Activated CD4-positive, alpha-beta memory T cell treated with anti-CD3 and anti-CD28 coated beads, Interleukin-2, amount 10 ng/mL, durations not matched to agents 7 days and 5 days (primary cell): Measurements from ENCODE around the gene CTCFL. TPM values are rescaled to one million over a fixed set of nuclear protein-coding genes. Genes with fewer than 3 reads are reported as not detected.

ENCODE experiments used
- CTCF ChIA-PET: fragments of 350-600 bp; sonication (Branson Sonifier 250); formaldehyde crosslinking; loops from one replicate; lab custom pipeline; 2021; ENCODE audit warnings: antibody characterized with exemption, inconsistent platforms; lab: Charles Lee
- POLR2A ChIA-PET: fragments of 350-600 bp; sonication (Branson Sonifier 250); formaldehyde crosslinking; loops from one replicate; lab custom pipeline; 2021; ENCODE audit warnings: antibody characterized with exemption; lab: Charles Lee
- DNase-seq: peaks from one replicate; pipeline ENCODE4 v3.0.0-alpha.2; 2020
- H3K27ac Mint-ChIP-seq: one replicate; pipeline ENCODE4 v1.8.0; 2021; ENCODE audit warnings: mild to moderate bottlenecking, mixed read lengths
- H3K27me3 Mint-ChIP-seq: one replicate; pipeline ENCODE4 v1.8.0; 2021; ENCODE audit warnings: mixed read lengths
- H3K36me3 Mint-ChIP-seq: one replicate; pipeline ENCODE4 v1.8.0; 2021; ENCODE audit warnings: low read depth, mixed read lengths
- H3K4me1 Mint-ChIP-seq: one replicate; pipeline ENCODE4 v1.8.0; 2021; ENCODE audit warnings: mixed read lengths
- H3K4me3 Mint-ChIP-seq: one replicate; pipeline ENCODE4 v1.8.0; 2021; ENCODE audit warnings: mild to moderate bottlenecking, mixed read lengths
- H3K9me3 Mint-ChIP-seq: one replicate; pipeline ENCODE4 v1.8.0; 2021; ENCODE audit warnings: mixed read lengths
- total RNA-seq, 2 experiments: library from RNA; stranded (reverse); gene quantifications; one replicate each; pipeline ENCODE4 v1.2.3, GENCODE V29; 2021

The CTCFL gene
- total RNA-seq, 2 experiments from 2014 or later: not detected

DNA sequence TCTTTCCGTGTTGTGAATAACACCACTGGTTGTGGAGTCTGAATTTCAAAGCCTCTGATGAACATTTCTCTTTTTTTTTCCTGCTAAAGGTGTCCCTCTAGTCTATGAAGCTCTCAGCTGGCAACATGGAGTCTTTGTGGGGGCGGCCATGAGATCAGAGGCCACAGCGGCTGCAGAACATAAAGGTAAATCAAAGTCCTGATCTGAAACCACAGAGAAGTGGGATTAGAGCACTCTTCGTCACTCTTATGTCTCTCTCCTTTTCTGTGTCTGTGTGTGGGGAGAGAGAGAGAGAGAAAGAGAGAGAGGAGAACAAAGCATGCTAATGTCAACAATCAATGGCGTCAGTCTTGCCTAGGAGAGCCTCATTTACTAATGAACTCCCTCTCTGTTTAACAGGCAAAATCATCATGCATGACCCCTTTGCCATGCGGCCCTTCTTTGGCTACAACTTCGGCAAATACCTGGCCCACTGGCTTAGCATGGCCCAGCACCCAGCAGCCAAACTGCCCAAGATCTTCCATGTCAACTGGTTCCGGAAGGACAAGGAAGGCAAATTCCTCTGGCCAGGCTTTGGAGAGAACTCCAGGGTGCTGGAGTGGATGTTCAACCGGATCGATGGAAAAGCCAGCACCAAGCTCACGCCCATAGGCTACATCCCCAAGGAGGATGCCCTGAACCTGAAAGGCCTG, 40.2 kb upstream of the CTCFL start:
- peaks cover 10% of the 10 kb centered on the region for H3K27me3 Mint-ChIP-seq
- DNase-seq: no peak
- no peaks in the 10 kb centered on the region for H3K4me1 Mint-ChIP-seq
- no peaks in the 10 kb centered on the region for H3K9me3 Mint-ChIP-seq
- POLR2A ChIA-PET: no interaction called here
- no peaks in the 10 kb centered on the region for H3K36me3 Mint-ChIP-seq
- CTCF ChIA-PET: no interaction called here
- H3K4me3 Mint-ChIP-seq: no peak overlapping the region
- H3K27ac Mint-ChIP-seq: no peak overlapping the region

DNA sequence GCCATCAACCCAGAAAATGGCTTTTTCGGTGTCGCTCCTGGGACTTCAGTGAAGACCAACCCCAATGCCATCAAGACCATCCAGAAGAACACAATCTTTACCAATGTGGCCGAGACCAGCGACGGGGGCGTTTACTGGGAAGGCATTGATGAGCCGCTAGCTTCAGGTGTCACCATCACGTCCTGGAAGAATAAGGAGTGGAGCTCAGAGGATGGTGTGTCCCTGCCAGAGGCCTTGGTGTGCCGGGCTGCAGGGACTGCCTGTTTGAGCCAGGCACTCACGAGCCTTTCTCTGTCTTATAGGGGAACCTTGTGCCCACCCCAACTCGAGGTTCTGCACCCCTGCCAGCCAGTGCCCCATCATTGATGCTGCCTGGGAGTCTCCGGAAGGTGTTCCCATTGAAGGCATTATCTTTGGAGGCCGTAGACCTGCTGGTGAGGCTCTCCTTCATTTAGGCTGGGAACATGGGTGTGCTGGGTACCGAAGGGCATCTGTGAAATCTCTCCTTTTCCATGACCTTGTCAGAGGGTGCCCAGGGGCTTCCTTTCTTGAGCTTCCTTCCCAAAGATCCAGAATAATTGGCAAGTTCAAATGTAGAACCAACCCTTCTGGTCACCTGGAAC, 39.4 kb upstream of the CTCFL start:
- ChIA-PET POLR2A (no interaction called here), CTCF (no interaction called here)
- Mint-ChIP-seq H3K27me3 (peaks cover 11% of the 10 kb centered on the region), H3K4me3 (no peak overlapping the region), H3K27ac (no peak overlapping the region), H3K4me1 (no peaks in the 10 kb centered on the region), H3K9me3 (no peaks in the 10 kb centered on the region), H3K36me3 (no peaks in the 10 kb centered on the region)
- DNase-seq: no peak

DNA sequence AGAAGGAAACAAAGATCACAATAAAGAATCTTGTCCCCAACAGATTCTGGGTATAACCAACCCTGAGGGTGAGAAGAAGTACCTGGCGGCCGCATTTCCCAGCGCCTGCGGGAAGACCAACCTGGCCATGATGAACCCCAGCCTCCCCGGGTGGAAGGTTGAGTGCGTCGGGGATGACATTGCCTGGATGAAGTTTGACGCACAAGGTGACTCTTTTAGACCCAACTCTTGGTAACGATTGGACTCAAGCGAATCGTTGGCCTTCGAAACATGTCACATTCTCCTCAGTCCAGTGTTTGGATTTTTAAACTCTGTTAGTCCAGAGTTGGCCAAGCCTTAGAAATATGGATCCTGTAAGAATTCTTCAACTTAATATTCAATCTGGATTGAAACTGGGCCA, 38.6 kb upstream of the CTCFL start:
- Mint-ChIP-seq H3K27ac (no peak overlapping the region), H3K4me1 (no peaks in the 10 kb centered on the region), H3K4me3 (no peak overlapping the region), H3K27me3 (peaks cover 9% of the 10 kb centered on the region), H3K36me3 (no peaks in the 10 kb centered on the region), H3K9me3 (no peaks in the 10 kb centered on the region)
- DNase-seq: no peak
- POLR2A ChIA-PET: no interaction called here
- CTCF ChIA-PET: no interaction called here

DNA sequence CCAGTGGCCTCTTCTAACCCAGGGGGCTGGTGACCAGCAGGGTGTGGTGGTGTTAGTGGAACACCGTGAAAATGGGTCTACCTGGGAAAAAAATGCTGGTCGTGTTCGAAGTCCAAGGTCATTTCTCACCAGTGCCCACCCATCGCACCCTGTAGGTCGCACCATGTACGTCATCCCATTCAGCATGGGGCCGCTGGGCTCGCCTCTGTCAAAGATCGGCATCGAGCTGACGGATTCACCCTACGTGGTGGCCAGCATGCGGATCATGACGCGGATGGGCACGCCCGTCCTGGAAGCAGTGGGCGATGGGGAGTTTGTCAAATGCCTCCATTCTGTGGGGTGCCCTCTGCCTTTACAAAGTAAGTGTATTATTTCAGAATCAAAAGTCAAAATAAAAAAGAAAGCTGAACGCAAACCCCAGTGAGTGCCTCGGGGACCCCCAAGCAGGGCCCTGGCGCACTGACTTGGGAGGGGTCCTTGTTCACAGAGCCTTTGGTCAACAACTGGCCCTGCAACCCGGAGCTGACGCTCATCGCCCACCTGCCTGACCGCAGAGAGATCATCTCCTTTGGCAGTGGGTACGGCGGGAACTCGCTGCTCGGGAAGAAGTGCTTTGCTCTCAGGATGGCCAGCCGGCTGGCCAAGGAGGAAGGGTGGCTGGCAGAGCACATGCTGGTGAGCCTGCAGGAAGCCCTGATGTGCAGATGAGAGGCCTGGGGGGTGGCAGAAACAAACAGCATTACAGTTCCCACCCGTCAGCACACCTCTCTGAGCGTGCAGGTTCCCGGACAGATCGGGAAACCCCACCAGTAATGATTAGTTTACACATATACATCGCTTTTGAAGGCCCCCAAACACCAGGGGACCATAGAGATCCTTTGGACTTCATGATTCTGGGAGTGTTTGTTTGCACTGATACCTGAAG, 37.9 kb upstream of the CTCFL start:
- ChIA-PET POLR2A (no interaction called here), CTCF (no interaction called here)
- no peaks in the 10 kb centered on the region for H3K9me3 Mint-ChIP-seq
- H3K36me3 Mint-ChIP-seq: no peaks in the 10 kb centered on the region
- no peak overlapping the region for H3K27ac Mint-ChIP-seq
- H3K4me1 Mint-ChIP-seq: no peaks in the 10 kb centered on the region
- H3K27me3 Mint-ChIP-seq: peaks cover 14% of the 10 kb centered on the region
- H3K4me3 Mint-ChIP-seq: no peak overlapping the region
- DNase-seq: no peak

DNA sequence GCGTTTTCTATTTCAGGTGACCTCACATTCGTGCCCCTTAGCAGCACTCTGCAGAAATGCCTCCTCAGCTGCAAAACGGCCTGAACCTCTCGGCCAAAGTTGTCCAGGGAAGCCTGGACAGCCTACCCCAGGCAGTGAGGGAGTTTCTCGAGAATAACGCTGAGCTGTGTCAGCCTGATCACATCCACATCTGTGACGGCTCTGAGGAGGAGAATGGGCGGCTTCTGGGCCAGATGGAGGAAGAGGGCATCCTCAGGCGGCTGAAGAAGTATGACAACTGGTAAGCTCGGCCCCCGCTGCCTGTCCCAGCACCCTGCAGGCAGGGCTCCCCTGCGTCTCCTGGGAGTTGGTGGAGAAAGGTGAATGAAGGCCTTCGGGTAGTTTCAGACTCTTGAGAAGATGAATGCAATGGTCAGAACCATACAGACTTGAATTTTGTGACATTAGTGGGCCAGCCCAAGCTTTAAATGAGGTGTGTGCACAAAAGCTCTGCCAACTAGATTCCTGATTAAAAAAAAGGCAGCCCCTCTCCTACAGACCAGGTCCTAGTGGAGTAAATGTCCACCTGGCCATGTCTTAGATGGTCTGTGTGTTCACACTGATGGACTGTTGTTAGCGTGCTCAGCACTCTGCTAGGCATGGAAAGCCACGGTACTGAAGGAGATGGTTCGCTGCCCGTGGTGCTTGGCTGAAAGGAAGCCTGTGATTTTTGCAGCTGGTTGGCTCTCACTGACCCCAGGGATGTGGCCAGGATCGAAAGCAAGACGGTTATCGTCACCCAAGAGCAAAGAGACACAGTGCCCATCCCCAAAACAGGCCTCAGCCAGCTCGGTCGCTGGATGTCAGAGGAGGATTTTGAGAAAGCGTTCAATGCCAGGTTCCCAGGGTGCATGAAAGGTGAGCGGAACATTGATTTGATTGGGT, 36.7 kb upstream of the CTCFL start:
- CTCF ChIA-PET: no interaction called here
- no peak for DNase-seq

DNA sequence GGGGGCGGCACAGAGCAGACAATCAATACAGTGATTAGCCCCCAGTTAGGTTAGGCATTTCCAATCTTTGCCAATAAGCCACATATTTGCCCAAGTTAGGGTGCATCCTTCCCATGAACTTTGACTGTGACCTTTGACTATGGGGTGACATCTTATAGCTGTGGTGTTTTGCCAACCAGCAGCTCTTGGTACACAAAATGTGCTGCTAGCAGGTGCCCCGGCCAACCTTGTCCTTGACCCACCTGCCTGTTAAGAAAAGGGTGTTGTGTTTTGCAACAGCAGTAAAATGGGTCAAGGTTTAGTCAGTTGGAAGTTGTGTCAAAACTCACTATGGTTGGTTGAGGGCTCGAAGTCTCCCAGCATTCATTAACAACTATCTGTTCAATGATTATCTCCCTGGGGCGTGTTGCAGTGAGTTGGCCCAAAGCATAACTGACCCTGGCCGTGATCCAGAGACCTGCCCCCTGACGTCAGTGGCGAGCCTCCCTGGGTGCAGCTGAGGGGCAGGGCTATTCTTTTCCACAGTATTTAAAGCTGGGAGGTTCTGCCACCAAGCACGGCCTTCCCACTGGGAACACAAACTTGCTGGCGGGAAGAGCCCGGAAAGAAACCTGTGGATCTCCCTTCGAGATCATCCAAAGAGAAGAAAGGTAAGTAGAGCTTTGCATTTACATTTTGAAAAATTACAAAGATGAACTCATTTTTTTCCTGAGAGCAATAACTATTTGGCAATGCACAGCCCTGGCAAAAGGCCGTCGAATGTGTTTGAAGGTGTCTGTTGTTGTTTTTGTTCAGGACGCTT, 35.8 kb upstream of the CTCFL start, which contains the start of gene PCK1:
PCK1 (plus strand) TSS at position 557 of the 802 bp plus-strand sequence. CDS start 302 bp downstream, outside the sequence.
- ChIA-PET CTCF (no interaction called here), POLR2A (no interaction called here)

More for the DNA sequence above, 36.7 kb upstream of the CTCFL start:
- H3K27me3 Mint-ChIP-seq: peaks cover 19% of the 10 kb centered on the region
- no peak overlapping the region for H3K4me3 Mint-ChIP-seq
- H3K36me3 Mint-ChIP-seq: no peaks in the 10 kb centered on the region
- POLR2A ChIA-PET: no interaction called here
- no peaks in the 10 kb centered on the region for H3K9me3 Mint-ChIP-seq
- H3K4me1 Mint-ChIP-seq: no peaks in the 10 kb centered on the region
- H3K27ac Mint-ChIP-seq: no peak overlapping the region

DNA sequence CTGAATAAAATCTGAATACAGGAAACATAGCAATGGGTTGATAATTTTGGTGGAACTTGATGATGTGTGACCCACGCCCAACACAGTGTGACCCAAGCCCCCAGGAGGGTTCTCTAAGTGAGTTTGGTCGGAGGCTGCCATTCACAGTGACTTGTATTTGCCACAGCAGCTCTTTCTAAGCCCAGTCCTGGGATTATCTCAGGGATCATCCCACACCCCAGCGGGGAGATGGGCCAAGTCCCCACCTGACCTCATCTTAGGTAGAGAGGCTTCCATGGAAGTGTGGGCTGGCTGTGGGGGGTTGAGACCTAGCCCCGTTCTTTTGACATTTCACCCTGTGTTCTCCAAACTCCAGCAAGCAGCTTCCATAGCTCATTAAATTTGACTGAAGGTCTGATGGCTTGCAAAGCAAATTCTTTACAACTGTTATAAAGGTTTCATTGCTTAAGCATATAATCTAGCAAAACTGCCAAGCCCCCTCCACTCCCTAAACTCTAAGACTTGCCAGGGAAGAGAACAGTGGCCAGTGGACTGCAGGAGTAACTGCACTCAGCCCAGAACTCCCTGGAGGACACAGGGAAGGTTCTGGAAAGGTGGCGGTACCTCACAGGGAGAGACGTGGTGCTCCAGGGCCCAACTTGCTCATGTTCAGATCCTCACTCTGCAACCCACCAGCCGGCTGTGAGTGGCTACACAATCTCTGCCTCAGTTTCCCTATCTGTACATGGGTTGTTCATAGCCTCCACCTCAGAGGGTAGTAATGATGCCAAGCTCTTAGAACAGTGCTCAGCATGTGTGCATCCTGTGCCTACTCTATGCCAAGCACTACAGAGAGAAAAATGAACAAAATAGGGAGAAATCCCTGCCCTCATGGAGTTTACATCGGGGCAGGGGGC, 35.0 kb upstream of the CTCFL start:
- DNase-seq: no peak
- ChIA-PET POLR2A (no interaction called here), CTCF (no interaction called here)
- no peaks in the 10 kb centered on the region for H3K36me3 Mint-ChIP-seq
- H3K9me3 Mint-ChIP-seq: no peaks in the 10 kb centered on the region
- no peak overlapping the region for H3K4me3 Mint-ChIP-seq
- H3K27me3 Mint-ChIP-seq: peaks cover 19% of the 10 kb centered on the region
- H3K27ac Mint-ChIP-seq: no peak overlapping the region
- H3K4me1 Mint-ChIP-seq: no peaks in the 10 kb centered on the region

More for the DNA sequence above, 35.8 kb upstream of the CTCFL start, which contains the start of gene PCK1:
- Mint-ChIP-seq H3K9me3 (no peaks in the 10 kb centered on the region), H3K36me3 (no peaks in the 10 kb centered on the region), H3K27ac (no peak within 1 kb of the TSS), H3K27me3 (peaks cover 19% of the 10 kb centered on the region), H3K4me3 (no peak within 1 kb of the TSS), H3K4me1 (no peaks in the 10 kb centered on the region)
- DNase-seq: no peak

DNA sequence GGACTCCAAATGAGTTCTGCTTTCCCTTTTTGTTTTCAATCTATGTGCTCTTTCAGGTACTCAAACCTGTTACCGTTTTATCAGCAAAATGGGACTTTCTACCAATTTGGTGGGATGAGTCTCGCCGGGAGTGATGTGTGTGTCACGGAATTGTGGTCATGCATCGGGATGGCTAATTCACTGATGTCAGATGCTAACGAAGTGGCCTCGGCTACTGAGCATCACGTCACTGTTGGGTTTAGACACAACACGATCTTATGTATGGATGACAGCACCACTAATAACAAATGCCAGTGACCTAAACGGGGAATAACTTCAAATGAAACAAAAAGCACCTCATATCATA, 34.3 kb upstream of the CTCFL start:
- H3K27me3 Mint-ChIP-seq: peaks cover 19% of the 10 kb centered on the region
- no peaks in the 10 kb centered on the region for H3K4me1 Mint-ChIP-seq
- no peaks in the 10 kb centered on the region for H3K9me3 Mint-ChIP-seq
- no peaks in the 10 kb centered on the region for H3K36me3 Mint-ChIP-seq
- H3K27ac Mint-ChIP-seq: no peak overlapping the region
- ChIA-PET POLR2A (no interaction called here), CTCF (no interaction called here)
- no peak overlapping the region for H3K4me3 Mint-ChIP-seq
- no peak for DNase-seq

DNA sequence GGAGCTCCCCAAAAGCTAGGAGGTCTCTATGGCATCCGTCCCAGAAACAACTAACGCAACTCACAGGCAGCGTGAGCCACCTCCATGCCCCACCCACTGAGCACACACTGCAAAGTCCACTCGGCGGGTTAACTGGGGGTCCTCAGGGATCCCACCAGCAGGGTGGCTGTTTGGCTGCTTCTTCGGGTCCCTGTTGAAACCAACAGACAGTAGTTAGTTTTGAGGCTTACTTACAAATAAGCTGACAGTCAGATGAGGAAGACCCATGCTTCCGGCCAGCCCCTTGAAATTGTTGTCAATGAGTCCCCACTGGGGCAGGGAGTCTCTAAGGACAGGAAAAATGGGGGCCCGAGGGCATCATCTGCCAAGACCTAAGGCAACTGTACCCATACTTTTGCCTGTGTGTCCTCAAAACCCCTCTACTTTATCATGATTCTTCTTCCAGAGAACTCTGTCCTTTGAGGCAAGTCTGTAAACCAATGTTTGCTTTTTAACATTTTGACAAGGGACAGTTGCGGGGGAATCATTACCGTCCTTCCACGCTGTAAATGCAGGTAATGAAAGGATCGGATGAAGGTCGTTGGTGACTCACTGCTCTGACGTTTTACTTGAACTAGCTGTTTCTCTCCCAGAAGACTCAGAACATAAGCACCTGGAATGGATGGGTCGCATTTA, 33.8 kb upstream of the CTCFL start:
- Mint-ChIP-seq H3K4me3 (no peak overlapping the region), H3K36me3 (no peaks in the 10 kb centered on the region), H3K9me3 (no peaks in the 10 kb centered on the region), H3K27me3 (peaks cover 19% of the 10 kb centered on the region), H3K27ac (no peak overlapping the region), H3K4me1 (no peaks in the 10 kb centered on the region)
- CTCF ChIA-PET: no interaction called here
- POLR2A ChIA-PET: no interaction called here
- DNase-seq: no peak

DNA sequence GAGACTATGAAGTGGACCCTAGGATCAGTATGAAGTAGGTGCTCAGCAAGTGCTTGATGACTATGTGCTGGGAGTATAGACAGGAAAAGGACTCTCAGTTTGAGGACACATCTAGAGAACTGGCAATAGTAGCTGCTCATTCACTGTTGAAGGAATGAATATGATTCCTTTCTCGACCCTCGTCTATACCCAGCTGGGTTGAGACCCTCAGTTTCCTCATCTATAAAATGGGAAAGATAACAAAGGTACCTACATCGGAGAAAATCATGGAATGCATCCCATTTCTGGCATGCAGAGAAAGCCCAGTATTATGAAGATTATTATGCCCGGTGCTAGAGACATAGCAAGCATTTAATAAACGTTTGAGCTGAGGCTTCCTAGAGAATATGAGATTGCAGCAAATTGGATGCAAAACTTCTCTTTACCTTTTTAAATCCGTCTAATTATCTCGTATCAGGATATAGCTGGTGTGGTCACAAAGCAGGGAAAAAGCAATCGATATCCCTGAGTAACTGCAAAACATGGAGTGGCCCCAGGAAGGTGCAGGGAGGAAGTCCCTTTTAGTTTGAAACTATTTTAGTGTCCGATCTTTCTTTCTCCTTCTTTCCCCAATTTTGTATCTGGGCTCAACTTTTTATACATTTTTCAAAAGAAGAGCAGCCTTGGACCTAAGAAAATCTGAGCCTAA, 33.1 kb upstream of the CTCFL start:
- Mint-ChIP-seq H3K9me3 (no peaks in the 10 kb centered on the region), H3K27ac (no peak overlapping the region), H3K4me1 (no peaks in the 10 kb centered on the region), H3K27me3 (peaks cover 19% of the 10 kb centered on the region), H3K4me3 (no peak overlapping the region), H3K36me3 (no peaks in the 10 kb centered on the region)
- POLR2A ChIA-PET: no interaction called here
- no peak for DNase-seq
- CTCF ChIA-PET: no interaction called here

DNA sequence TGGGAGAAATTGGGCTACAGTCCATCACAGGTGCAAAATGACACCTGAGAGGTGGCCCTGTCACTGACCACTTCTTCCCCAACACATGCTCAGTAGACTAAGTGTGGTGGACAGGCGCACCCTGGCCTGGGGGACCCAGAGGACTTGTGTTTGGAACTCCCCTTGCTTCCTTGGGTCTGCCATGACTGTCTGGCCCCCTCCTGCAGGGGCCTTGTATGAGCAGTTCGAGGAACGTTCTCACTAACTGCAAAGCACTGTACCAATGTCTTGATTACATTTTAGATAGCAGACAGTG, 32.0 kb upstream of the CTCFL start:
- no peaks in the 10 kb centered on the region for H3K36me3 Mint-ChIP-seq
- no peak overlapping the region for H3K4me3 Mint-ChIP-seq
- no peak overlapping the region for H3K27ac Mint-ChIP-seq
- H3K9me3 Mint-ChIP-seq: no peaks in the 10 kb centered on the region
- peaks cover 19% of the 10 kb centered on the region for H3K27me3 Mint-ChIP-seq
- no peaks in the 10 kb centered on the region for H3K4me1 Mint-ChIP-seq
- POLR2A ChIA-PET: no interaction called here
- CTCF ChIA-PET: no interaction called here
- no peak for DNase-seq
